CD4-positive, alpha-beta T cell treated with Interleukin-17A for 1 hour (primary cell): ENCODE measurements around the gene DLGAP1.

Experiments used
- DNase-seq: peaks from one replicate; pipeline ENCODE4 v3.0.0-alpha.2; 2020

Gene DLGAP1

DNA sequence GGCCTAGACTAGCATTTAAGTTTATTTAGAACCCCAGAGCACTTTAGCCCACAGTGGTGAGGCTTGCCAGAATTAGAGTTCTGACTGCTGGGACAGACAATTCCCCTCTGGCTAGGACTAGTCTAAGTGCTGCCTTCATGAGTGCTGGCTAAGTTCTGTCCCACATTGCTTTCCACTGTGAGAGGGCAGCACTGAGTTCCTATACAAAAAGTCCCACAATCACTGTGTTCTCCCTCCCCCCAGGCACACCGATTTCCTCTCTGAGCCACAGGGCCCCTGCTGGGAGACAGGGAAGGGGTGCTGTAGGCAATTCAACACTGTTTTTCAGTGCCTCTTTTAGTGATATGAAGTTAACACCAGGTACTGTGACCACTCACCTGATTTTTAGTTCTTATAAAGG is 310.9 kb downstream of the DLGAP1 start:
- DNase-seq, result no peak

DNA sequence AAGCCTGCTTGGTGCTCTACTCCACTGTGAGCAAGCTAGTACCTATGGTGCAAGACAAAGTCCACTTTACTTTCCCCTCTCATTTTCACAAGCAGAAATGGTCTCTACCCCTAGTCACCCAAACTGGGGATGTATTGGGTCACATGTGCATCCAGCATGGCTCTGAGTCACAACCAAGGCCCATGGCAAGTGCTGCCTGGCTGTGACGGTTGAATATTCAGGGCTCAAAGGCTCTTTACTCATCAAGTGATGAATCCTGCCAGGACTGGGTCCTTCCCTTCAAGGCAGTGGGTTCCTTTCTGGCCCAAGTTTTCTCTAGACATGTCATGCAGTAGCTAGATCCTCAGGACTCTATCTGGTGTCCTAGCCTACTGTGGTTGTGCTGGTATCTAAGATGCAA is 311.5 kb downstream of the DLGAP1 start:
- no peak for DNase-seq

DNA sequence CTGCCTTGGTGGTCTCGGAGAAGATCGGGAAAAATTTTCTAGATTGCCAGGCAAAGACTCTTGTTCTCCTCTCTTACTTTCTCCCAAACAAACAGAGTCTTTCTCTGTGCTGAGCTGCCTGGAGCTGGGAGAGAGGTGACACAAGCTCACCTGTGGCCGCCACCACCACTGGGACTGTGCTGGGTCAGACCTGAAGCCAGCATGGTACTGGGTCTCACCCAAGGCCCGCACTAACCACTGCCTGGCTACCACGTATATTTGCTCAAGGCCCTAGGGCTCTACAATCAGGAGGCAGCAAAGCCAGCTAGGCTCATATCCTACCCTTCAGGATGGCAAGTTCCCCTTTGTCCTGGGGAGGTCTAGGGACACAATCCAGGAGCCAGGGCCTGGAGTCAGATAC is 312.2 kb downstream of the DLGAP1 start:
- no peak for DNase-seq

DNA sequence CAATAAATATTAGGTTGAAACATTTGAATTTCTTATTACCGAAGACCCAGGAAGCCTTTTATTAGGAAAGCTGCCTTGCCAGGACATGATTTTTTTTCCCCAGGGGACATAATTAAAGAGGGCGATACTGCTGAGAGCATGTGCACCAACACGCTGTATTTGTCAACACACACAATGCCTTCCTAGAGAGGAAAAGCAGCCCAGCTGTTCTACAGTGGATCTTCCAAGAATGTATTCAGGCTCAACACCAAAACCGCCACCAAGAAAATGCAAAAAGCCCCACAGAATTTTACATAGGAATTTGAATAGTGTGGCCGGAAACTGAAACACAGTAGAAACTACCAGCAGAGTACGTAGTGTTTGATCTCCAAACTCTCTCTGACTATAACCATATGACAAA is 320.4 kb downstream of the DLGAP1 start:
- no peak for DNase-seq

DNA sequence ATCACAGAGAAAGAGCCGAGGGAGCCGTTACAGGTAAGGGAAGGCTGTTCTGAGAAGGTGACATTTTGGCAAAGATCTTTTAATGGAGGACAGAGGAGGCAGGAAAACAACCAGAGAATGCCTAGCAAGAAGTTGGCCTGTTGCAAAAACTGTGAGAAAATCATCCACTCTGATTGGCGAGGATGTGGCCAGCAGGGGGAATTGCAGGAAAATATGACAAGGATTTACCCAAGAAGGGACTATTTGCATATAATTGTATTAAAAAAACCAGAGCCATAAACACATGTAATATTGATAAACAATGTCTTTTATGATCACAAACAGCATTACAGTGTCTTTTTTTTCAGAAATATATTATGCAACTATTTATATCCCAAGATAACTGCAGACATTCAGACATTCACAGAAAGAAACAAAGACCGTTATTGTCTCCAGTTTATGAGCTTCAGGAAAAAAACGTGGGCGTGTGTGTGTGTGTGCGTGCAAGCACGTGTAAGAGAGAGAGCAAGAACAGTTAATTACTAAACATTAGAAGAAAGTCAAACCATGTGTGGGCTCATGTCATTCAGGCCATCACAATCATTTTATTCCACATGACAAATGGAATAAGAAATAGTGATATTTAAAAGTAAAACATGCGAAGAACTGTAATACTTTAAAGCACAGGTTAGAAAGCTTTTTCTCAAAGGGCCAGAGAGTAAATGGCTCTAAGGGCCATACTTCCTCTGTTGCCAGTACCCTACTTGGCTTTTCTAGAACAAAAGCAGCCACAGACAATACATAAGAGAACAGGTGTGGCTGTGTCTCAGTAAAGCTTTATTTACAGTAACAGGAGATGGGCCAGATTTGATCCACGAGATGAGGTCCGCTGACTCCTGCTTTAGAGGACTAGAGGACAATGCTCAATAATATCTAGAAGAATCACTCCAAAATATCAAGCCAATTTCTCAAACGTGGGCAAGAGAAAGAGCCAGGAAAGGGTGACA is 324.1 kb downstream of the DLGAP1 start:
- DNase-seq, result no peak

DNA sequence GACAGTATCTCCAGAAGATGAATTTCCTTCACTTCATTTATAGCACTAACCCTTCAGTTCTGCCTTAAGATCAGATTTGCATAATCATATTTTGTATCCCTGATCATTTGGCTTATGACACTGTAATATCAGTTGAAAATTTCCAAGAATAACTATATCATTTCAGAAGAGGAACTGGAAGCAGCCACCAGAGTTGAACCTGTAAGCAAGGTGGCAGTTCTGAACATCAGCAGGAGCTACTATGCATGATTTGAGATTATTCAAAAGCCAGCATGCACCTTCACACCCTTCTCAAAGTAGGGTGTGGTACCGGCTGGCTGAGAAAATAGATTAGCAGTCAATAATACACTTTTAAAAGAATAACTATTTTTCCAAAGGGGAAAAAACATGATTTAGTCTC is 328.2 kb downstream of the DLGAP1 start:
- no peak for DNase-seq

DNA sequence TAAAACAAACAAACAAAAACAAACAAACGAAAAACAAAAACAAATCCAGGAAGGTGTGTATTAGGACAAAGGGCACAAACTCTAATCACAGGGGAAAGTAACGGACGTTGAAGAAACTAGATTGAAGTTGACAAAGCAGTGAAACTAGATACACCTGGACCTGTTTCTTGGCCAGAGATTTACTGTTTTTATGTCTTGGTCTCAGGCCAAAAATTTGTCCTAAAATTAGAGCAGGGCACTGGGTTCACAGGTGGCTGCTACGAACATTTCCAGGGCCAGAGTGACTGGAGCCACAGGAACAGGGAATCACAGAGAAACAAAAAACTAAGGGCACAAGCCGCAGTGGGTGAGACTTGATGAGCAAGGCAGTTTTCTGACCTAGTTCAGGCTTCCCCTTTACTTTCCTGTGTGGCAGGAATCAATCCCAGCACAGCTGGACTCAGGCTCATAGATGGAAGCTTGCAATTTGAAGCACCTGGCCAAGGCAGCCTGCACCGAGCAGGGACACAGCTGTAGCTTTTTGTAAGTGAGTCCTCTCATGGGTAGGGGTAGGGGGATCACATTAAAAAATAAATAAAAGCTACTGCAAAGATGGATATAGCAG is 329.4 kb downstream of the DLGAP1 start:
- DNase-seq, result no peak

DNA sequence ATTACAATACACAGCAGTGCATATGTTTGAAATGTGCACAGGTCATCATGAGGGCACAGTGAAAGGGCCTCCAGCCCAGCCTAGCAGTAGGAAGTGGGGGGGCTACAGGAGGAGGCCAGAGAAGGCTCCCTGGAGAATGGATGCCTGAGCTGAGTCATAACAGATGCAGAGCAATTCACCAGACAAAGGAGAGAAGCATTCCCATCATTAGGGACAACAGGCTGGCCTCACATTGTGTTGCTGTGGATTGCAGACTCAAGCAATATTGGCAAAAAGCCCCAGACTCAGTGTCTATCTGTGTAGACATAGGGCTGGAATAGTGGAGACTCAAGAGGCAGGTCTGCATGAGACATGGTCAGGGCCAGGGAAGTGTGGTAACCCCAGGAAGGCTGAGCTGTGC is 329.9 kb downstream of the DLGAP1 start:
- DNase-seq, result no peak

DNA sequence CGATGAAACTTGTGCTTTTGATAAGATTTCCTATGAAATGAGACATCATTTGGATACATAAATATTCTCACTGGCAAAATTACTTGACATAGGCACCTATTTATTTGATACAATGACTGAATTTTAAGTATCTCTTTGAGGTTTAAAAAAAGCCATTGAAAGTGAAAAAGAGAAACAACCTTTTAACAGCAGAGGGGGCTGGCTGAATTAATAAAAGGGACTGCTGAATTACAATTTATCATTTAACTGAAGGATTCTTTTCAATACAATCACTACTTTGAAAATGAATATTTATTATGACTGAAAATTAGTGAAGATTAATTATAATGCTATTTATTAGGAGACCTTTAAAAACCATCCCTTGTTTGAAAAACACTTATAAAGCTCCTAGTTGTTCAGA is 335.3 kb downstream of the DLGAP1 start:
- no peak for DNase-seq

DNA sequence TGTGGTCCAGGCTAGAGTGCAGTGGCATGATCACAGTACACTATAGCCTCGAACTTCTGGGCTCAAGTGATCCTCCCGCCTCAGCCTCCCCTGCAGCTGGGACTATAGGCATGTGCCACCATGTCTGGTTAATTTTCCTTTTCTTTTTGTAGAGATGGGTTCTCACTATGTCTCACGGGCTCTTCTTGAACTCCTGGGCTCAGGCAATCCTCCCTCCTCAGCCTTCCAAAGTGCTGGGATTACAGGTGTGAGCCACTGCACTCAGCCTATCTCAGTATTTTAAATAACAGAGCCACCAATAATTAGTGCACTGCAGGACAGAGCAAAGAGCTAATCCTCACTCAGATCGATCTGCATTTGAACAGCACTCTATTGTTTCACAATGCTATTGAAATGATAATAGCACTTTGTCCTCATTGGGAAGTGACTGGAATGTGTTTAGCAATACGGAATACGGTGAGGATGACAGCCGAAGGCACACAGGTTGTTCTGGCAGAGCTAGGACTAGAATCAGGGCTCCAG is 335.9 kb downstream of the DLGAP1 start:
- DNase-seq, result no peak

DNA sequence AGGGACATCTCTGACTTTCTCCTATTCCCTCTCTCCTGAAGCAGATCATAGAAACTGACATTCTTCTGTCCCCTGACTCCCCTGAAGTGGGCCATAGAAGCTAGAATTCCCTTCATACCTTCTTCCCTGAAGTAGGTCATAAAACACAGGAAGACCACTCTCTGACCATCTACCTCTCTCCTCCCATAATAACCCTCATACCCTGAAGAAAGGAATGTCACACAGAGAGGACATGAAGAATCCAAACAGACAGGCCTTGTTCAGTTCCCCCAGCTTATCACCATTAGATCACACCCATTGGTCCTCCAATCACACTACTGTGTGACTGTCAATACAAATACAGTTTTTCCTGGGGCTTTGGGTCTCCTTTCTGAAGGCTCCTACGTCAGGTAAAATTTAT is 347.1 kb downstream of the DLGAP1 start:
- no peak for DNase-seq

DNA sequence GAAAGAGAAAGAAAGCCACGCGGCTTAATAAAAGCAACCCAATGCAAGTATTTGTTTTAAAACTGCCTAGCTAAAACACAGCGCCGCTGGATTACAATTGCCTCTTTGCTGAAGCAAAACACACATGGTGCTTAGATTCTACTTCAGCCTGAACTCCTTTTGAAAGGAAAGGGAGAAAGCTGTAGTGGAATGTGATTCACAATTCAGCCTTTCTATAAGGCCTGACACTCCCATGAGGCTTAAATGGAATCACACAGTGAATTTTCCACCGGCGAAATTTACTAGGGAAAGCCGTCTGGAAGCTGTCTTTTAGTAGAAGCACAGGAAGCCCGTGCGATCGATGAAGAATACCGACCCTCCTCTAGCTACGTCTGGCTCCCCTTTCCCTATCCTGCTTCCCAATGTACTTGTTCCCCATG is 348.0 kb downstream of the DLGAP1 start:
- DNase-seq, result no peak

DNA sequence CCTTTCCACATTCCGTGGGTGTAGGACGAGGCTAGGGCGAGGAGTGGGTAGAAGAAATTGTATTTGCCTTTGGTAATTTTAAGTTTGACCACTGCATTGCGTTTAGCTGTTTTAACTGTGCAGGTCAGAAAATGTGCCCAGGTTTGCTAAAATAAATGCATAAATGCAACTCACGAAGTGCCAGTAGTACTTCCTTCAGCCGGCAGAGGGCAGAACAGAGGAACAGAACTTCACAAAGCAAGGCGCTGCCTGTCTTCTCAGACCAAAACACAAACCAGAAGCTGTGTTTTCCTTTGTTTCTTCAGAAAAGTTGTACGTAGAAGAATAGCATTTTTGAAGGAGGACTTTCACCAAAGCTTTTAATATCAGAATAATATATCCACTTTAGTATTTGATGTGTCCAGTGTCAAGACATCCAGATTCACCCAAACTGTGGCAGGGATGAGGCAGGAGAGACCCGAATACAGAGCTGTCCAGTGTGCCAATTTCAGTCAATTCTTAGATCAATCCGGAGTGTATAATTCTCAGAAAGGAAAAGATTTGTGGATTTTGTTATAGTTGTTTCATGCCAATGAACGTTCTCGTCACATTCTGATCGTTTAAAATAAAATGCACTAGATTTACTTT is 348.6 kb downstream of the DLGAP1 start:
- peak; percentile 52 for DNase-seq

DNA sequence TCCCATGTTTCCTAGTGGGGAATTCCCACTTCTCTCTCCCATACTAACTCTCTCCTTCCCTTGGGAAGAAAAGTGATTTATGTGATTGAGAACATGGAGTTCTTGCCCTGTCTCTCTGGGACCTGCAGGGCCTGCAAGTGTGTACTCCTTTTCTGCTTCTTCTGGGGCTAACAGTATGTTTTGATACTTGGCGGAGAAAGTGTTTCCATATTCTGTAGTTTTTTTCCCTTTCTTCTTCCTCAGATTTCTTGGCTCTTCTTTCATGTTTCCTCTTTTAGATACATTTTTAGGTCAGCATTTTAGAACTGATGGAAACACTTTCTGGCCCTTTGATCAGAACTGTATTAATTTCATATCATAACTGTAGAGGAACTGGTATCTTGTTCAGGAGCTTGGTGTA is 352.2 kb downstream of the DLGAP1 start:
- DNase-seq, result no peak

DNA sequence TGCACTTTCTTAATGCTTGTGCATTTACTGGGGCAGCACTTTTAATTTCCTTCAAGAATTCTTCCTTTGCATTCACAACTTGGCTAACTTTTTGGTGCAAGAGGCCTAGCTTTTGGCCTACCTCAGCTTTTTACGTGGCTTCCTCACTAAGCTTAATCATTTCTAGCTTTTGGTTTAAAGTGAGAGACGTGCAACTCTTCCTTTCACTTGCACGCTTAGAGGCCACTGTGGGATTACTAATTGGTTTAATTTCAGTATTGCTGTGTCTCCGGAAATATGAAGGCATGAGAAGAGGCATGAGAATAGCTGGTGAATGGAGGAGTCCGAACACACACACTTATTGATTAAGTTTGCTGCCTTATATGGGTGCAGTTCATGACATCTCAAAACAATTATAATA is 354.1 kb downstream of the DLGAP1 start:
- no peak for DNase-seq

DNA sequence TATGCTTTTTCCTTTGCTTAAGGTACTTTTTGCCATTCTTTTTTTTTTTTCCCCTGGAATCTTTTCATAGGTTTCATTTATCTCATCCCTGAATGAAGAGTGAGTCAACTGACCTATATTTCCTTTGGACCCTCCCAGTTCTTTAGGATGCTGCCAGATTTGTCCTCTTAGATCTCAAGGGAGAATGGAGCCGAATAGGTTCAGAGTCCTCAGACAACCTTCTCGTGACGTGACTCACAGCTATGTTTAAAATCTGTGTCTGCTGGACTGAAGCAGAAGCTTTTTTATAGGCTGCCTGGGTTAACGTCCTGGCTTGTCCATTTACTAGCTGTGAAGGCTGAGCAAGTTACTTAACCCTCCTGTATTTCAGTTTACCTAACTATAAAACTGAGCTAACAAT is 358.6 kb downstream of the DLGAP1 start:
- DNase-seq, result no peak

DNA sequence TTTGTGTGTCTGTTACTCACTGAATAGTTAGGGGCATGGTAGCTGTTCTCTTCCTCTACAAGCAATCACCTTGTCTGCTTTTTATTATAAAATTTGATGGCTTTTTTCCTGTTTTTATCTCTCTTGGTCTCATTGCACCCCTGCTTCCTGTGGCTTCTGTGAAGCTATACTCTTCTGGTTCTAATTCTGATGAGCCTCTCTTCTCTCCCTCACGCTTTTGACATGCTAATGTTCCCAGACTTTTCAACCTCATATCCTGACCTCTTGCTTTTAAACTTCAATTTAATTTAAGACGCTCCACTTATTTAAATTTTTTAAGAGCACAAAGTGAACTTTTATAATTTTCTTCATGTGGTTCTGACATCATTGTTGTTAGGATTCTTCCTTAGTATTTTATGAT is 361.4 kb downstream of the DLGAP1 start:
- no peak for DNase-seq

DNA sequence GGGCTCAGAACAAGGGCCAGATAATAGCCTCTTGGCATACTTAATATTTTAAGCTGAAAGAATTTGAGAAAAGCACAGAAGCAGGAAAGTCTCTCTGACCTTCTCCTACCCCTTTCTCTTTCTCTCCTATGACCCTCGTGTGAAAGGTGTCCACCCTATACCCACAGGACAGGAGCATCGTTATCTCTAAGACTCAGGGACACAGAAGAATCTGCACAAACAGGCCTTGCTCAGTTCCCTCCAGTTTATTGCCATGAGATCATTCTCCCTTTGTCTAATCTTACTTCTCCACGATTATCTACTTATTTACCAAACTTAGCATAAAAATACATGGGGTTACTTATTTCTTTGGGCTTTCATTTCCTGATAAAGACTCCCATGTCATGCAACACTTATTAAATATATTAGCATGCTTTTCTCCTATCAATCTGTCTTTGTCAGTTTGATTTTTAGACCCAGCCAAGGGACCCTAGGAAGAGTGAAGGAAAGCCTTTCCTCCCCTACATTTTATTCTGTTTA is 370.7 kb downstream of the DLGAP1 start:
- no peak for DNase-seq

DNA sequence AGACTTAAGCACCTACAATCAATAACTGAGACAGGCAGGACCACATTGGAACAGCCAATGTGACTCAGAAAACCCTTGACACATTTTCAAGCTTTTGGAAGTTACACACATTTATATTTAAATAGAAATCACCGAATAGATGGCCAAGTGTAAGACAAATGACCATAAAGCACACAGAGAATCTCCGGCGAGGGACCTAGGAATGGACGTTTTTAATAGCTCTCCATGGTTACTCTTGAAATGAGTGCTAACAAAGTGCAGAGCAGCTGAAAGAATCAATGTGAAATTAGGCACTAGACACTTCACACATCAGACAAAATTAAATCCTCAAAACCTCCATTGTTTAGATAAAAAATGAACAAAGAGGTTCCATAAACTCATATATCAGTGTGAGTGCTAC is 376.9 kb downstream of the DLGAP1 start:
- DNase-seq, result no peak

DNA sequence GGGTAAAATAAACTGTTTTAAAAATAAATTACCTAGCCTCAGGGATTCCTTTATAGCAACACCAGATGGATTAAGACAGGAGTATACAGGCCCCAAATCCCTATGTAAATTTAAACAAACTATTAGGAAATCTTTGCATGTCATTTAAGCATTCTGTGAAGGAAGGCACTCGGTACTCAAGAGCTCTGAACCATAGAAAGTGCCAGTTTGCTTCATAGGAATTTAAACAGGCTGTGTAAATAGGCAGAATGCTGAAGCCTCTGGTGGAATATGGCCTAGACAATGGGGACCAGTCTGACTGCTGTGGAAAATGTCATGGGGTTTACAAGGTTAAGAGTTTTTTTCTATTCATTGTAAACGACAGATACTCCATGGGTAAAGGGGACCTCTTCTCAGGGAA is 377.4 kb downstream of the DLGAP1 start:
- DNase-seq, result no peak

DNA sequence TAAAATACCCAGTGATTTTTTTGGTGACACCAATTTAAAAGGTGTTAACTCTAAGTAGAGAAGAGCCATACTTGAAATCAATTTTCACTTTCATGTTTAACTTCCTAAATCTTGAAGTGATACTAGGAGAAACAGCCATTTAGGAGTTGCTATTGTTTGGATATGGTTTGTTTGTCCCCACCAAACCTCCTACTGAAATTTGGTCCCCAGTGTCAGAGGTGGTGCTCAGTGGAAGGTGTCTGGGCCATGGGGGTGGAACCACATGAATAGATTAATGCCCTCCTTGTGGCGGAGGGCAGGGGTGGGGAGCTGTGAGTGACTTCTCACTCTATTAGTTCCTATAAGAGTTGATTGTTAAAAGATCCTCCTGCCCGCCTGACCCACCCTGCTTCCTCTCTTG is 377.9 kb downstream of the DLGAP1 start:
- DNase-seq, result no peak

DNA sequence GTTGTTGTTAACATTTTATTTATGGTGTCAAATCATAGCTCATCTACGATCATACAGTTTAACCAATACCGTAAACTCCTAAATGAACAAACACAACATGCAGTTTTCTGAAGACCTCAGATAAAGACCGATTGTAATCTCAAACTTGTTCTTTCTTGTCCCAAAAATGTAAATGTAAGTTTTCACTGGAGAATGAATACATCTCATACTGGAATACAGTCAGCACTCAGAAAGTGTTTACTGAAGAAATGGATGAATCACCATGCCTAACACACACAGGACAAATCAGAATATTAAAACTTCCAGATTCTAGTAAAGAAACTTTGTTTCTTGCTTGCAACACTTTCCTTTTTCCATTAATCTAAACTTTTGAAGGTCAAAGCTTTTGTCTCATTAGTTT is 380.5 kb downstream of the DLGAP1 start:
- no peak for DNase-seq

DNA sequence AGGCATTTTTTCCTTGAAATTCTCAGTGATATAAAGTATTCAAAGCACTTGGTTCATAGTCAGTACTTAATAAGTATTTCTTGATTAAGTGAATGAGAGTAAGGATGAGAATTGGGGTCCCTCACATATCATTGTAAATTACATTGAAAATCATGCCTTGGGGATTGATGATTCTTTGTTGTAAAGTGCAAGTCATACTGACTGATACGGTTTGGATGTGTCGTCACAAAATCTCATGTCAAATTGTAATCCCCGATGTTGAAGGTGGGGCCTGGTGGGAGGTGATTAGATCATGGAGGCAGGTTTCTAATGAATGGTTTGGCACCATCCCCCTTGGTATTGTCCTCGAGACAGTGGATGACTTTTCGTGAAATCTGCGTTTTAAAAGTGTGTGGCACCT is 385.9 kb downstream of the DLGAP1 start:
- DNase-seq, result no peak
